Upper lobe of right lung (tissue), 1 donor: Measurements from ENCODE around the gene BABAM2. TPM values are rescaled to one million over a fixed set of nuclear protein-coding genes. Genes with fewer than 3 reads are reported as not detected.
A peak's percentile ranks its signal among the peaks of the same experiment; 100 is the strongest.
"Not testable (repeated sequence)": the region's sequence is repeated elsewhere in the genome, so short reads cannot be mapped to it uniquely, and the experiment has no call there.

Experiments used
- ATAC-seq: fragments of 200-7000 bp; cut with Tn5 transposase; one replicate; pipeline ENCODE4 v1.9.1; 2020; ENCODE audit warnings: mild to moderate bottlenecking, moderate library complexity
- DNase-seq: peaks from one replicate; pipeline ENCODE4 v3.0.0-alpha.2; 2020
- H3K27ac ChIP-seq: fragments of 200-600 bp; one replicate; pipeline ENCODE4 v1.8.0; 2022
- H3K27me3 ChIP-seq: fragments of 200-600 bp; one replicate; pipeline ENCODE4 v1.8.0; 2022; ENCODE audit warnings: mild to moderate bottlenecking
- H3K36me3 ChIP-seq: fragments of 200-600 bp; one replicate; pipeline ENCODE4 v1.8.0; 2022
- H3K4me1 ChIP-seq: fragments of 200-600 bp; one replicate; pipeline ENCODE4 v1.8.0; 2022
- H3K4me3 ChIP-seq: fragments of 200-600 bp; one replicate; pipeline ENCODE4 v1.8.0; 2022; ENCODE audit warnings: mild to moderate bottlenecking
- H3K9me3 ChIP-seq: fragments of 200-600 bp; one replicate; pipeline ENCODE4 v1.8.0; 2022
- intact Hi-C: fragments of 100-400 bp; cut with DNase I; formaldehyde crosslinking; loops from one replicate; pipeline ENCODE4 v1.11.0; 2022
- total RNA-seq: library from RNA; stranded (reverse); fragmentation: NEBNext Ultra II Directional; extraction: Animal tissue kit (Norgen Biotek cat#: 25700); gene quantifications from one replicate; pipeline ENCODE4 v1.2.1, GENCODE V29; 2021
- TF ChIP-seq, protein P1 (sequence below): fragments of 200-600 bp; IDR thresholded peaks from one replicate; pipeline ENCODE4 v1.8.0; 2022; ENCODE audit warnings: antibody characterized with exemption
- donor health status: DM: no; HTN: yes; CAD: no; lungs with severe emphysema.

The BABAM2 gene
- total RNA-seq, 1 donor from 2014 or later = 36.2 TPM

GRCh38 chr2:28327956-28328922 lies 437.7 kb downstream of the BABAM2 start:
- no peaks in the 10 kb centered on the region for H3K27me3 ChIP-seq
- TF ChIP-seq, protein P1, sequence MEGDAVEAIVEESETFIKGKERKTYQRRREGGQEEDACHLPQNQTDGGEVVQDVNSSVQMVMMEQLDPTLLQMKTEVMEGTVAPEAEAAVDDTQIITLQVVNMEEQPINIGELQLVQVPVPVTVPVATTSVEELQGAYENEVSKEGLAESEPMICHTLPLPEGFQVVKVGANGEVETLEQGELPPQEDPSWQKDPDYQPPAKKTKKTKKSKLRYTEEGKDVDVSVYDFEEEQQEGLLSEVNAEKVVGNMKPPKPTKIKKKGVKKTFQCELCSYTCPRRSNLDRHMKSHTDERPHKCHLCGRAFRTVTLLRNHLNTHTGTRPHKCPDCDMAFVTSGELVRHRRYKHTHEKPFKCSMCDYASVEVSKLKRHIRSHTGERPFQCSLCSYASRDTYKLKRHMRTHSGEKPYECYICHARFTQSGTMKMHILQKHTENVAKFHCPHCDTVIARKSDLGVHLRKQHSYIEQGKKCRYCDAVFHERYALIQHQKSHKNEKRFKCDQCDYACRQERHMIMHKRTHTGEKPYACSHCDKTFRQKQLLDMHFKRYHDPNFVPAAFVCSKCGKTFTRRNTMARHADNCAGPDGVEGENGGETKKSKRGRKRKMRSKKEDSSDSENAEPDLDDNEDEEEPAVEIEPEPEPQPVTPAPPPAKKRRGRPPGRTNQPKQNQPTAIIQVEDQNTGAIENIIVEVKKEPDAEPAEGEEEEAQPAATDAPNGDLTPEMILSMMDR = no peak
- no peak overlapping the region for H3K27ac ChIP-seq
- no peak overlapping the region for H3K4me3 ChIP-seq
- no peaks in the 10 kb centered on the region for H3K36me3 ChIP-seq
- intact Hi-C loops = no loop called here
- DNase-seq (no peak), ATAC-seq (no peak)
- peaks cover 20% of the 10 kb centered on the region for H3K4me1 ChIP-seq
- H3K9me3 ChIP-seq = no peaks in the 10 kb centered on the region

- H3K27ac ChIP-seq = no peak overlapping the region
- TF ChIP-seq, protein P1 = no peak
Observed at GRCh38 chr2:28329184-28329583, 438.7 kb downstream of the BABAM2 start.

GRCh38 chr2:28330722-28331121 lies 440.2 kb downstream of the BABAM2 start:
- H3K9me3 ChIP-seq, H3K4me3 ChIP-seq, intact Hi-C loops, H3K27me3 ChIP-seq, DNase-seq, H3K36me3 ChIP-seq, H3K27ac ChIP-seq, ATAC-seq: not testable (repeated sequence)
- peaks cover 20% of the 10 kb centered on the region for H3K4me1 ChIP-seq

More at GRCh38 chr2:28329184-28329583, 438.7 kb downstream of the BABAM2 start:
- H3K36me3 ChIP-seq = no peaks in the 10 kb centered on the region
- H3K4me3 ChIP-seq = no peak overlapping the region
- no peaks in the 10 kb centered on the region for H3K9me3 ChIP-seq
- ATAC-seq = no peak
- intact Hi-C loops = no loop called here
- no peak for DNase-seq
- H3K27me3 ChIP-seq = no peaks in the 10 kb centered on the region
- peaks cover 20% of the 10 kb centered on the region for H3K4me1 ChIP-seq

GRCh38 chr2:28331797-28332196 lies 441.3 kb downstream of the BABAM2 start:
- intact Hi-C loops, DNase-seq: not testable (repeated sequence)
- peaks cover 16% of the 10 kb centered on the region for H3K4me1 ChIP-seq

DNA sequence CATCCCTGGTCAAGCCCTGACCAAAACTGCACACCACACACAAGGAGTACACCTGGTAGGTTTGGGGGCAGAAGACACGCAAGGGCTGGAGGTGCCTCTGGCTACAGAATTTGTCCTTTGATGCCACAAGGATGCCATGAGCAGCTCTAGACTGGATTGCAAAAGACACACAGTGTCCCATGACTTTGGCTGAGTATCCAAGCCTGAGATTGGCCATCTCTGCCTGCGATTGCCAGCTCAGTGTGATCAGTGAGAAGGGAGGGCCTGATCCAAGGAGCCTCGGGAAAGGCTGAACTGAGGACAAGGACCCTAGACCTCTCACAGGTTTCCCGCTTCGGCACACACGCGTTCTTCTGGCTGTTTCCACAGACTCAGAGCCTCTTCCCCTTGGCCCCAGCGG lies 442.2 kb downstream of the BABAM2 start:
- TF ChIP-seq, protein P1 = no peak
- no peak overlapping the region for H3K27ac ChIP-seq

More at GRCh38 chr2:28331797-28332196, 441.3 kb downstream of the BABAM2 start:
- not testable (repeated sequence) for H3K27ac ChIP-seq, H3K27me3 ChIP-seq, H3K9me3 ChIP-seq, ATAC-seq, H3K4me3 ChIP-seq, H3K36me3 ChIP-seq

GRCh38 chr2:28333606-28334526 lies 443.3 kb downstream of the BABAM2 start:
- H3K9me3 ChIP-seq = no peaks in the 10 kb centered on the region

More for the DNA sequence above, 442.2 kb downstream of the BABAM2 start:
- no peaks in the 10 kb centered on the region for H3K36me3 ChIP-seq
- no peak overlapping the region for H3K4me3 ChIP-seq
- ATAC-seq (no peak), DNase-seq (no peak)
- intact Hi-C loops = no loop called here
- H3K9me3 ChIP-seq = no peaks in the 10 kb centered on the region
- H3K27me3 ChIP-seq = no peaks in the 10 kb centered on the region
- H3K4me1 ChIP-seq = peaks cover 14% of the 10 kb centered on the region

More at GRCh38 chr2:28333606-28334526, 443.3 kb downstream of the BABAM2 start:
- DNase-seq = peak; percentile 46
- H3K36me3 ChIP-seq = no peaks in the 10 kb centered on the region
- no peak overlapping the region for H3K4me3 ChIP-seq
- intact Hi-C loops = no loop called here
- no peaks in the 10 kb centered on the region for H3K27me3 ChIP-seq
- H3K27ac ChIP-seq = no peak overlapping the region
- ATAC-seq = no peak
- TF ChIP-seq, protein P1 = no peak
- peaks cover 12% of the 10 kb centered on the region for H3K4me1 ChIP-seq
